Measurements from ENCODE around the gene SEMA3G.

The SEMA3G gene

GRCh38 chr3:52435246-52436101 lies 9.4 kb downstream of the SEMA3G start:
- TF ChIP-seq, protein P1, sequence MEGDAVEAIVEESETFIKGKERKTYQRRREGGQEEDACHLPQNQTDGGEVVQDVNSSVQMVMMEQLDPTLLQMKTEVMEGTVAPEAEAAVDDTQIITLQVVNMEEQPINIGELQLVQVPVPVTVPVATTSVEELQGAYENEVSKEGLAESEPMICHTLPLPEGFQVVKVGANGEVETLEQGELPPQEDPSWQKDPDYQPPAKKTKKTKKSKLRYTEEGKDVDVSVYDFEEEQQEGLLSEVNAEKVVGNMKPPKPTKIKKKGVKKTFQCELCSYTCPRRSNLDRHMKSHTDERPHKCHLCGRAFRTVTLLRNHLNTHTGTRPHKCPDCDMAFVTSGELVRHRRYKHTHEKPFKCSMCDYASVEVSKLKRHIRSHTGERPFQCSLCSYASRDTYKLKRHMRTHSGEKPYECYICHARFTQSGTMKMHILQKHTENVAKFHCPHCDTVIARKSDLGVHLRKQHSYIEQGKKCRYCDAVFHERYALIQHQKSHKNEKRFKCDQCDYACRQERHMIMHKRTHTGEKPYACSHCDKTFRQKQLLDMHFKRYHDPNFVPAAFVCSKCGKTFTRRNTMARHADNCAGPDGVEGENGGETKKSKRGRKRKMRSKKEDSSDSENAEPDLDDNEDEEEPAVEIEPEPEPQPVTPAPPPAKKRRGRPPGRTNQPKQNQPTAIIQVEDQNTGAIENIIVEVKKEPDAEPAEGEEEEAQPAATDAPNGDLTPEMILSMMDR (conservative IDR thresholded peaks at IDR 0.05; ENCODE audit: low read length): no peak
- no peak for TF ChIP-seq EZH2phosphoT487 (IDR thresholded peaks at IDR 0.05; ENCODE audit: borderline replicate concordance)
- no peaks in the 10 kb centered on the region for H3K36me3 ChIP-seq (ENCODE audit: insufficient read depth, low read length)
- H3K9me2 ChIP-seq (replicated peaks; ENCODE audit: low read depth, low read length): no peaks in the 10 kb centered on the region
- no peaks in the 10 kb centered on the region for H4K20me1 ChIP-seq (ENCODE audit: insufficient read depth, low read length, poor library complexity, severe bottlenecking)
- H3K4me1 ChIP-seq (ENCODE audit: insufficient read depth, low read length, poor library complexity, severe bottlenecking): no peaks in the 10 kb centered on the region
- no peaks in the 10 kb centered on the region for H3F3A ChIP-seq (ENCODE audit: low read depth)
- H3K9me3 ChIP-seq (ENCODE audit: insufficient read depth, low read depth, low read length): no peaks in the 10 kb centered on the region
- H3K9ac ChIP-seq (ENCODE audit: low read depth, low read length, poor library complexity, severe bottlenecking): no peak overlapping the region
- no peak overlapping the region for H3K4me3 ChIP-seq (ENCODE audit: low read length, poor library complexity, severe bottlenecking)
- H3K4me2 ChIP-seq (ENCODE audit: low read depth, low read length, poor library complexity, severe bottlenecking): no peak overlapping the region
- H3K27me3 ChIP-seq (ENCODE audit: insufficient read depth, low read length, poor library complexity, severe bottlenecking): no peaks in the 10 kb centered on the region
- no peaks in the 10 kb centered on the region for H3K79me2 ChIP-seq (ENCODE audit: insufficient read depth, low read length)
- no peak overlapping the region for H2AFZ ChIP-seq (ENCODE audit: low read length)

GRCh38 chr3:52434491-52435115 lies 10.3 kb downstream of the SEMA3G start:
- Histone ChIP-seq H3K36me3 (ENCODE audit: insufficient read depth, low read length) (no peaks in the 10 kb centered on the region), H3K4me2 (ENCODE audit: low read depth, low read length, poor library complexity, severe bottlenecking) (no peak overlapping the region), H3K27me3 (ENCODE audit: insufficient read depth, low read length, poor library complexity, severe bottlenecking) (no peaks in the 10 kb centered on the region), H3K9me3 (ENCODE audit: insufficient read depth, low read depth, low read length) (no peaks in the 10 kb centered on the region), H3F3A (ENCODE audit: low read depth) (no peaks in the 10 kb centered on the region), H3K4me3 (ENCODE audit: low read length, poor library complexity, severe bottlenecking) (no peak overlapping the region), H3K4me1 (ENCODE audit: insufficient read depth, low read length, poor library complexity, severe bottlenecking) (no peaks in the 10 kb centered on the region), H2AFZ (ENCODE audit: low read length) (no peak overlapping the region), H3K9ac (ENCODE audit: low read depth, low read length, poor library complexity, severe bottlenecking) (no peak overlapping the region), H3K9me2 (replicated peaks; ENCODE audit: low read depth, low read length) (no peaks in the 10 kb centered on the region), H3K79me2 (ENCODE audit: insufficient read depth, low read length) (no peaks in the 10 kb centered on the region), H4K20me1 (ENCODE audit: insufficient read depth, low read length, poor library complexity, severe bottlenecking) (no peaks in the 10 kb centered on the region)
- TF ChIP-seq EZH2phosphoT487 (IDR thresholded peaks at IDR 0.05; ENCODE audit: borderline replicate concordance): no peak
- TF ChIP-seq, protein P1 (conservative IDR thresholded peaks at IDR 0.05; ENCODE audit: low read length): no peak

DNA sequence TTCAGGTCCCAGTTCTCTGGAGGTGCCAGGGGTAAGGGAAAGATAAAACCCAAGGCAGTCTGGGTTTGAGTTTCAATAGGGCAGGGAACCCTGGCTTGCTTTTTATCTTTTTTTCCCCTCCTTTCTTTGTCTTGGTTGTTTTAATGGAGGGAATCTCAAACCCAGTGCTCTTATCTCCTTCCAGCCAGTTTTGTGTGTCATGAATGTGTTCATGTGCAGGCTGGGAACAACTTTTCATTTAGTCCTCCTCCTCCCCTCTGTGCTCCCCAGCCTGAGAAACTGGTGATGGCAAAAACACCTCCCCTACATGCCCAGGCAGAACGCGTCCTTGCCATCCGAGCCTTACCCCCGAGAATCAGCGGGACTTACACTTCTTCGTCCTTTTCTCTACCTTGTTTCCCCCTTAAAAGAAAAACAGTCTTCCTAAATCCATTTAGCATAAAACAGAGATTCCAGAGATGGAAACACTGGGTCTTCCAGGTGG lies 10.9 kb downstream of the SEMA3G start:
- no peaks in the 10 kb centered on the region for H3K4me1 ChIP-seq (ENCODE audit: insufficient read depth, low read length, poor library complexity, severe bottlenecking)
- no peaks in the 10 kb centered on the region for H3K9me3 ChIP-seq (ENCODE audit: insufficient read depth, low read depth, low read length)
- H3K4me3 ChIP-seq (ENCODE audit: low read length, poor library complexity, severe bottlenecking): no peak overlapping the region
- no peaks in the 10 kb centered on the region for H3F3A ChIP-seq (ENCODE audit: low read depth)
- H3K9me2 ChIP-seq (replicated peaks; ENCODE audit: low read depth, low read length): no peaks in the 10 kb centered on the region
- no peaks in the 10 kb centered on the region for H4K20me1 ChIP-seq (ENCODE audit: insufficient read depth, low read length, poor library complexity, severe bottlenecking)
- no peaks in the 10 kb centered on the region for H3K79me2 ChIP-seq (ENCODE audit: insufficient read depth, low read length)
- TF ChIP-seq, protein P1 (conservative IDR thresholded peaks at IDR 0.05; ENCODE audit: low read length): no peak
- no peak for TF ChIP-seq EZH2phosphoT487 (IDR thresholded peaks at IDR 0.05; ENCODE audit: borderline replicate concordance)
- no peaks in the 10 kb centered on the region for H3K27me3 ChIP-seq (ENCODE audit: insufficient read depth, low read length, poor library complexity, severe bottlenecking)
- no peak overlapping the region for H3K4me2 ChIP-seq (ENCODE audit: low read depth, low read length, poor library complexity, severe bottlenecking)
- no peak overlapping the region for H2AFZ ChIP-seq (ENCODE audit: low read length)
- H3K9ac ChIP-seq (ENCODE audit: low read depth, low read length, poor library complexity, severe bottlenecking): no peak overlapping the region
- no peaks in the 10 kb centered on the region for H3K36me3 ChIP-seq (ENCODE audit: insufficient read depth, low read length)

Data from Loucy (cell line).